Measurements from ENCODE around the gene VWA1.
"Not testable (repeated sequence)": the region's sequence is repeated elsewhere in the genome, so short reads cannot be mapped to it uniquely, and the experiment has no call there.

Gene VWA1

GRCh38 chr1:1403653-1404052 is 31.8 kb upstream of the VWA1 start:
- no peak for DNase-seq

GRCh38 chr1:1406101-1406820 is 29.2 kb upstream of the VWA1 start:
- DNase-seq: no peak

- DNase-seq: peak; percentile 43
Observed at GRCh38 chr1:1406821-1407635, 28.5 kb upstream of the VWA1 start, which contains the start of gene MRPL20. MRPL20 (minus strand) TSS chr1:1407293; CDS start chr1:1407217, 76 bp downstream.

- no peak for DNase-seq
Observed at GRCh38 chr1:1407636-1408318, 27.7 kb upstream of the VWA1 start.

- not testable (repeated sequence) for DNase-seq
Observed at GRCh38 chr1:1410238-1410637, 25.3 kb upstream of the VWA1 start.

GRCh38 chr1:1411626-1412025 is 23.9 kb upstream of the VWA1 start:
- no peak for DNase-seq

GRCh38 chr1:1412311-1412902 is 23.1 kb upstream of the VWA1 start:
- not testable (repeated sequence) for DNase-seq

- DNase-seq: no peak
Observed at GRCh38 chr1:1415751-1416150, 19.7 kb upstream of the VWA1 start.

- not testable (repeated sequence) for DNase-seq
Observed at GRCh38 chr1:1417396-1417795, 18.1 kb upstream of the VWA1 start.

- not testable (repeated sequence) for DNase-seq
Observed at GRCh38 chr1:1417825-1418463, 17.5 kb upstream of the VWA1 start.

GRCh38 chr1:1418464-1419362 is 16.8 kb upstream of the VWA1 start:
- no peak for DNase-seq

GRCh38 chr1:1419363-1419812 is 16.1 kb upstream of the VWA1 start:
- no peak for DNase-seq

GRCh38 chr1:1419813-1420653 is 15.5 kb upstream of the VWA1 start:
- no peak for DNase-seq

- no peak for DNase-seq
Observed at GRCh38 chr1:1420654-1421141, 14.8 kb upstream of the VWA1 start.

- no peak for DNase-seq
Observed at GRCh38 chr1:1421147-1421906, 14.2 kb upstream of the VWA1 start, which contains the start of gene ANKRD65. ANKRD65 (minus strand) TSS chr1:1421276; CDS start chr1:1421005, 271 bp downstream.

GRCh38 chr1:1421907-1422464 is 13.5 kb upstream of the VWA1 start:
- no peak for DNase-seq

GRCh38 chr1:1422465-1423244 is 12.8 kb upstream of the VWA1 start:
- no peak for DNase-seq

- no peak for DNase-seq
Observed at GRCh38 chr1:1423245-1423597, 12.3 kb upstream of the VWA1 start.

Data from NCI-H1436 treated with DMSO at 0.1 percent for 48 hours (cell line).